GM18907 (cell line): ENCODE measurements around the gene OR10A2.
"Not testable (repeated sequence)": the region's sequence is repeated elsewhere in the genome, so short reads cannot be mapped to it uniquely, and the experiment has no call there.

ENCODE experiments used
- ATAC-seq: cut with Tn5 transposase; IDR thresholded peaks from one replicate; pipeline ENCODE4 v1.9.1; 2021; ENCODE audit warnings: mild to moderate bottlenecking, moderate library complexity; ENCODE audit not compliant: unreplicated experiment

The OR10A2 gene

DNA sequence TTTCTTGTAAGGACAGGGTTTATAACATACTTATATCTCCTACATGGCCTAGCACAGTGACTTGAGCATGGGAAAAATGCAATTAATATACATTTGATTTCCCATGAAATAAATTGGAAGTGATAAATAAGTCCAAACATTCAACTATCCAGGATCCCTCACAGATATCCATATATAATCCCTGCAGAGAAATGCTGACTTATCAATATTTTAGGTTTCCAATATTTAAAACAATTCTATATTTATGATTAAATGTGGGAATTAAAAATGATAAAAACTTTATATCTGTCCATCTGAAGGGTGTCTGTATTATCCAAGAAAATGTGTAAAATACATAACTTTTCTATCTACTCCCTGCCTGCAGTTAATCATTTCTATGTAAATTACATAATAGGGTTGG lies 19.9 kb downstream of the OR10A2 start:
- no peak for ATAC-seq

DNA sequence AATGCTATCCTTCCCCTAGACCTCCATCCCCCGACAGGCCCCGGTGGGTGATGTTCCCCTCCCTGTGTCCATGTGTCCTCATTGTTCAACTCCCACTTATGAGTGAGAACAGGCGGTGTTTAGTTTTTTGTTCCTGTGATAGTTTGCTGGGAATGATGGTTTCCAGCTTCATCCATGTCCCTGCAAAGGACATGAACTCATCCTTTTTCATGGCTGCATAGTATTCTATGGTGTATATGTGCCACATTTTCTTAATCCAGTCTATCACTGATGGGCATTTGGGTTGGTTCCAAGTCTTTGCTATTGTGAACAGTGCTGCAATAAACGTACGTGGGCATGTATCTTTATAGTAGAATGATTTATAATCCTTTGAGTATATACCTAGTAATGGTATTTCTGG lies 24.9 kb downstream of the OR10A2 start:
- not testable (repeated sequence) for ATAC-seq

DNA sequence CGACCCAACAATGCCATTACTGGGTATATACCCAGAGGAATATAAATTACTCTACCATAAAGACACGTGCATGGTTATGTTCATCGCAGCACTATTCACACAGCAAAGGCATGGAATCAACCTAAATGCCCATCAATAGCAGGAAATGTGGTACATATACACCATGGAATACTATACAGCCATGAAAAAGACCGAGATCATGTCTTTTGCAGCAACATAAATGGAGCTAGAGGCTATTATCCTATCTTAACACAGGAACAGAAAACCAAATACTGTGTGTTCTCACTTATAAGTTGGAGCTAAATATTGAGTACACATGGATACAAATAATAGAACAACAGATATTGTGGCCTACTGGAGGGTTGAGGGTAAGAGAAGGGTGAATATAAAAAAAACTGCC lies 26.0 kb downstream of the OR10A2 start:
- no peak for ATAC-seq

DNA sequence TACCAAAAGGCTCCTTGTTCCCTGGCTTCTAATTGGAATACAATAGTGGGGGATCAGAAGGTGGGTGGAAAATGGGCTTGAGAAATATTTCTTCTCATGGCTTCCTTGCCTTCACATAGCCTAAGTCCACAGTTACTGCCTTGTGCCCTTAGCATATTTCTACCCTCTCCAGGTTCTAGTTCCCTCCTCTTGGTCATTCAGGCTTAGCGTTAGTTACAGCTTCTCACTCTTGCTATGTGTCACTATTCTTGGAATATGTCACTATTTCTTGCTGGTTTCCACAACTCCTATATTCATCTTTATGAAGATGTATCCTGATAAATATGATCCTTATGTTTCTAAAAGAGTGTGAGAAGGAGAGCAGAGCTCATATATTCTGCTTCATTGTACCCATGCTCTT lies 27.0 kb downstream of the OR10A2 start:
- ATAC-seq, result no peak

DNA sequence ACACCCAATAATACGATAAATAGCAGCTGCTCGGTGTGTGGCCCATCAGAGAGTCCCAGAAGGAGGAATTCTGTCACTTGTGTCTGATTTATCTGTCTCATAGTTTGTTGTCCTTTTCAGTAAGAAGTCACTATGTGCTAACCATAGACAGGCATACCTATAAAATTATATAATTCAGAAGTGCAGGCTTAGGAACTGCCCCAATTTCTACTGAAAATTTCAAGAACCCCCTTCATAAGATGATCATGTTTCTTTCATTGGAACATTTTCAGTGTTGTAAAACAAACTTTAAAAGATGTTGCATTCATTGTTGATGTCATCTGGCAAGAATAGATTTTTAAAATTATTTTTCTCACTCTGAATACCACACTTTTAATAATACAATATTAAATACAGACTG lies 29.5 kb downstream of the OR10A2 start, which contains the start of gene OR2D2:
Gene OR2D2, minus strand, starts transcription at position 101 of the 400 bp plus-strand sequence. Its CDS starts 0 bp downstream, at position 101.
- no peak for ATAC-seq

DNA sequence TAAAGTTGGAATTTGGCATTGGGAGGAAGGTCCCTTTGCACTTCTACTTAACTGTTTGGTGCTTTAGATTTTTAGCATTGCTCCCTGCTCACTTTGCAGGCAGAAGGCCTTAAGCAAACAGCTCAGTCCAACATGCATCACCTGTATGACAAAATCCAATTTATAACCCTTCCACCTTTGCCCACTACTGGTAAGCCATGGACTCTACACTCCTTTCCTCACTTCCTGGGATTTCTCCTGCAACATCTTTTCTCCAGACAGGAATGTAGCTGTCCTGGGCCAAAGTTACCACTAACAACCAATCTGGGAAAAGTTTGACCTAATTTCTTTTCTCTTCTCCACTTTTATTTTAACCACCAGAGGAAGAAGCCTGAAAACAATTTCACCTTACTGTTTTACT lies 31.2 kb downstream of the OR10A2 start:
- ATAC-seq, result no peak

DNA sequence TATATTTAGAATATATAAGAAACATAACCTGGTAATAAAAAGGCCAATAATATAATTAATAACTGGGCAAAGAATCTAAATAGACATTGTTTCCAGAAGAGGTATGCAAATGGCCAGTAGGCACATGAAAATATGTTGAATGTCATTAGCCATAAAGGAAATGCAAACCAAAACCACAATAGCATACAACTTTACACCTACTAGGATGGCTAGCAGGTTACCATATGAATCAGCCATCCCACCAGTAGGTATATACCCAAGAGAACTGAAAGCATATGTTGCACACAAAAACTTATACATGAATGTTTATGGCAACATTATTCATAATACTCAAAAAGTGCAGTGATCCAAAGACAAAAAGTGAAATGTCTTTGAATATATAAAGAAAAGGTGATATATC lies 32.2 kb downstream of the OR10A2 start:
- peak; percentile 89 for ATAC-seq

DNA sequence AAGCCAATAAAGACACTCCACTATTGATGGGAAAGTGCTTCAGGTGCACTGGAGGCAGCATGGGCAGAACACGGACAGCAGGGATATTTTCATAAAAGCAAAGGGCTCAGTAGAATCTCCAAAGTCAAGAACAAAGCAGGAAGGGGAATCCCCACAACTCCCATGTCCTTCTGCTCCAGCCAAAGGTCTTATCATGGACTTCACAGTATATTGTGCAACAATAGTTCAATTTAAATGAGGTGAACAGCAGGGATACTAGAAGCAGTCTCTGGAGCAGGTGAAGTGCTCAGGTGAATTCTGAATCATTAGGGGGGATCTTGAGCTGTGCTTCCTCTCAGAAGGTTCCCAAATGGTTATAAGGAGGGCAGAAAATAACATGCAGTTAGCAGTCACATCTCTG lies 36.1 kb downstream of the OR10A2 start:
- ATAC-seq, result no peak

DNA sequence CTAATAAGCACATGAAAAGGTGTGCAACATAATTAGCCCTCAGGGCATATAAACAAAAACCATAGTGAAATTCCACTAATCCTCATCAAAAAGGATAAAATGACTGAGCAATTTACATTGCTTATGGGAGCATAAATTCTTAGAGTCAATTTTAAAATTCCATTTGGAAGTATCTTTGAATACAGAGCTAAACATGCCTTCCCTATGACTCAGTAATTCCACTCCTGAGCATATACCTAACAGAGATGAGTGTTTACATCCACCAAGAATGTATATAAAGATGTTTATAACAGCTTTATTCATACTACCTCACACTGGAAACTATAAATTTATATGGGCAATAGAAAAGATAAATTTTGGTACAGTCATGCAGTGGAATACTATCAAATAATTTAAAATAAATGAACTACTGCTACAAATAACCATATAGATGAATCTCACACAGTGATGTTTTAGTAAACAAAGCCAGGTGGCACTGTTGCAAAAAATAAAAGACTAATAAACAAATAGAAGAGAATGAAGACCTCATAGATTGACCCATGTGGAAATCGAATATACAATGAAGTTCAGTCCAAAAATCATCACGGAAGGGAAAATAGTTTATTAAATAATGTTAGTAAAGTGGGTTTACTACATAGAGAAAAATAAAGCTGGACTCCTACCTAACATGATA lies 37.6 kb downstream of the OR10A2 start:
- ATAC-seq, result no peak

DNA sequence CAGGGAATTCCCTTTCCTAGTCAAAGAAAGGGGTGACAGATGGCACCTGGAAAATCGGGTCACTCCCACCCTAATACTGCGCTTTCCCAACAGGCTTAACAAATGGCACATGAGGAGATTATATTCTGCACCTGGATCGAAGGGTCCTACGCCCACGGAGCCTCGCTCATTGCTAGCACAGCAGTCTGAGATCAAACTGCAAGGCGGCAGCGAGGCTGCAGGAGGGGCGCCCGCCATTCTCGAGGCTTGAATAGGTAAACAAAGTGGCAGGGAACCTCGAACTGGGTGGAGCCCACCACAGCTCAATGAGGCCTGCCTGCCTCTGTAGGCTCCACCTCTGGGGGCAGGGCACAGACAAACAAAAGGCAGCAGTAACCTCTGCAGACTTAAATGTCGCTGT lies 41.9 kb downstream of the OR10A2 start:
- ATAC-seq, result not testable (repeated sequence)

DNA sequence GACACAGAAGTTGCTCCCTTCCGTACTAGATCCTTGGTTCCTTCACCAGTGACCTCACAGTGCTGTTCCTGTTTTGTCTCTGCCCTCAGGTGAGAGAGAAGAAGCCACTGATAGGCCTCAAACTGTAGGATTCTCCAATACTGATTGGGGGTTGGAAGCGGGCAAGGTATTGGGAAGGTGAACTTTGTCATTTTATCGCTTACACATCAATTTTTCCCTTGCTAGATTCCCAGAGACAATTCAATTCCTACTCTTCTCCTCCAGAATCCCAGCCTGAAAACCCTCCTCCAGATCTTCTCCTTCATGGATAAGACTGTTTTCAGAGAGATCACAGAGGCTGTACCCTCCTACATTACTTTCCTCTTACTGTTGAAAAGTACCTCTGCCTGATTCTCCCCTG lies 48.5 kb downstream of the OR10A2 start:
- ATAC-seq, result no peak

DNA sequence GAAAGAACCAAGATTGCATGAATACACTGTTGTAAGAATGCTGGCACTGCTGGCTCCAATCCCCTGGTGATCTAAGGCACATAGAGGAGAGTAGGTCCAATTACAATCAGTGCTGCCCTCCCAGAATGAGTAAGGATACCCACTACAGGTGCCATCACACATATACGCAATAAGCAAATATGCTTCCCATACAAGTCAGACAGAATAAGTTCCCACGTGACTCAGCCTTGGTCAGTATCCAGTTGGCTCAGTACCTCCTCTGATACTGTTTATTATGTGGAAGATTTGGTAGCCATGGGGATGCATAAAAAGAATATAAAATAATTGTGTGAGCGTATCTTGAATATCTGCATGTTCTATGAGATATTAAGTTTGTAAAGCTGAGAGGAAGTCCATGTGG lies 49.1 kb downstream of the OR10A2 start:
- ATAC-seq, result no peak

DNA sequence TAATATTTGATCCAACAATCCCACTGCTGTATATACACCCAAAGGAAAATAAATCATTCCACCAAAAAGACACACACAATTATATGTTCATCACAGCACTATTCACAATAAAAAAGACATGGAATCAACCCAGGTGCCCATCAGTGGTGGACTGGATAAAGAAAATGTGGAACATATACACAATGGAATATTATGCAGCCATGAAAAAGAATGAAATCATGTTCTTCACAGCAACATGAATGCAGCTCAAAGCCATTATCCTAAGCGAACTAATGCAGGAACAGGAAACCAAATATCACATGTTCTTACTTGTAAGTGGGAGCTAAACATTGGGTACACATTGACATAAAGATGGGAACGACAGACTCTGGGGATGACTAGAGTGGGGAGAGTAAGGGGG lies 56.8 kb downstream of the OR10A2 start:
- ATAC-seq, result no peak

DNA sequence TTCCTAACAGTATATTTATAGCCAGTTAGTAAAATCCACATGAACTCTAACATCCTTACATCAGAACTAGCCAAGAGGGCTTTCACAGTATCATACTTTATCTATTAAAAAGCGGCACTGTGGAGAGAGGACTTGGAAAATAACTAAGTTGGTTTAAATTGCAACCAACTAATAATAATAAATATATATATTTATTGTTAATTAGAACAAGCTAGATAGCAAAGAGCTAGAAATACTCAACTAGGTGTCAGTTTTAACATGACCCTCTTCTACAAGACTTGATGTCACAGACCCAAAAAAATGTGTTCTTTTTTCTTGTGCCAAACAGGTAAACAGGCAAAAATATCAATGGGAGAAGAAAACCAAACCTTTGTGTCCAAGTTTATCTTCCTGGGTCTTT lies 57.8 kb downstream of the OR10A2 start, which contains the start of gene OR2D3:
Gene OR2D3, plus strand, starts transcription at position 301 of the 400 bp plus-strand sequence. Its CDS starts 0 bp downstream, at position 301.
- no peak for ATAC-seq
